SH-SY5Y (cell line): ENCODE measurements around the gene GIT1.

Source experiments
- GATA2 ChIP-seq: IDR thresholded peaks from 2 replicates; pipeline ENCODE4 v1.6.1; 2011; ENCODE audit warnings: mild to moderate bottlenecking, low read depth, low read length
- GATA3 ChIP-seq: IDR thresholded peaks from 2 replicates; pipeline ENCODE4 v1.6.1; 2011; ENCODE audit warnings: low read depth, mild to moderate bottlenecking, low read length, moderate library complexity

GRCh38 chr17:29622337-29623282, 33.2 kb upstream of the GIT1 start, which contains the start of gene CORO6:
- TF ChIP-seq GATA3 (no peak), GATA2 (no peak)
